Keratinocyte (primary cell): Measurements from ENCODE around the gene TRIP4. TPM values are rescaled to one million over a fixed set of nuclear protein-coding genes. Genes with fewer than 3 reads are reported as not detected.

ENCODE experiments used
- DNase-seq: peaks from one replicate; pipeline ENCODE4 v3.0.0-alpha.2; 2011; ENCODE audit warnings: low read depth, missing footprints, low spot score
- FAIRE-seq: peaks from 2 replicates; lab custom pipeline; 2011; peaks lifted over from hg19 to GRCh38; lab: Jason Lieb, UNC
- H2AFZ ChIP-seq: 2 replicates; pipeline ENCODE4 v1.6.0; 2012; ENCODE audit warnings: low read length, control low read depth, inconsistent platforms; ENCODE audit not compliant: control insufficient read depth
- H3K27ac ChIP-seq: 2 replicates; pipeline ENCODE4 v1.5.1; 2011; ENCODE audit warnings: low read length; ENCODE audit not compliant: control insufficient read depth, insufficient read depth
- H3K27me3 ChIP-seq: 3 replicates; pipeline ENCODE4 v1.6.0; 2011; ENCODE audit warnings: low read length; ENCODE audit not compliant: control insufficient read depth, insufficient read depth; ENCODE audit errors: extremely low read depth
- H3K36me3 ChIP-seq, 2 experiments: 2 replicates in 1 of 2; 3 replicates in 1 of 2; pipeline ENCODE4 v1.5.1; 2011; ENCODE audit warnings: low read length in 2 of 2, mild to moderate bottlenecking in 1 of 2; ENCODE audit not compliant: control insufficient read depth in 2 of 2, insufficient read depth in 2 of 2; ENCODE audit errors: extremely low read depth in 1 of 2
- H3K4me1 ChIP-seq: 3 replicates; pipeline ENCODE4 v1.5.1; 2011; ENCODE audit warnings: low read length; ENCODE audit not compliant: control insufficient read depth, insufficient read depth; ENCODE audit errors: extremely low read depth
- H3K4me2 ChIP-seq: 3 replicates; pipeline ENCODE4 v1.6.0; 2011; ENCODE audit warnings: low read depth, low read length; ENCODE audit not compliant: control insufficient read depth, insufficient read depth; ENCODE audit errors: extremely low read depth
- H3K4me3 ChIP-seq, 3 experiments: fragments of 200-600 bp in 1 of 3; sonication (generic) in 1 of 3; 2 replicates in 2 of 3; 3 replicates in 1 of 3; pipeline ENCODE4 v1.5.1; 2011 to 2016; ENCODE audit warnings: low read length in 3 of 3, mild to moderate bottlenecking in 3 of 3, control low read depth in 2 of 3, inconsistent platforms in 1 of 3, low read depth in 1 of 3, mixed read lengths in 1 of 3, mixed run types in 1 of 3, moderate library complexity in 1 of 3; ENCODE audit not compliant: control insufficient read depth in 2 of 3, insufficient read depth in 2 of 3; ENCODE audit errors: extremely low read depth in 1 of 3
- H3K79me2 ChIP-seq: 2 replicates; pipeline ENCODE4 v1.6.0; 2012; ENCODE audit warnings: low read length; ENCODE audit not compliant: control insufficient read depth, insufficient read depth
- H3K9ac ChIP-seq: 3 replicates; pipeline ENCODE4 v1.6.0; 2011; ENCODE audit warnings: low read length; ENCODE audit not compliant: control insufficient read depth, insufficient read depth; ENCODE audit errors: extremely low read depth
- H3K9me1 ChIP-seq: 3 replicates; pipeline ENCODE4 v1.6.0; 2011; ENCODE audit warnings: low read length; ENCODE audit not compliant: control insufficient read depth, insufficient read depth; ENCODE audit errors: extremely low read depth
- H3K9me3 ChIP-seq: 2 replicates; pipeline ENCODE4 v1.5.1; 2012; ENCODE audit warnings: low read depth, low read length; ENCODE audit not compliant: control insufficient read depth
- H4K20me1 ChIP-seq: 3 replicates; pipeline ENCODE4 v1.6.0; 2011; ENCODE audit warnings: low read length; ENCODE audit not compliant: control insufficient read depth, insufficient read depth; ENCODE audit errors: extremely low read depth
- EZH2 ChIP-seq: IDR thresholded peaks from one replicate; pipeline ENCODE4 v1.6.1; 2012; ENCODE audit warnings: inconsistent platforms, mild to moderate bottlenecking, low read length, moderate library complexity
- dilution Hi-C: fragments of 300-500 bp; cut with MboI; formaldehyde crosslinking; loops from one replicate; pipeline ENCODE4 v1.7.0; 2020; ENCODE audit warnings: low sequenced_read_pairs; ENCODE audit not compliant: extremely low pct_ligation_motif_present
- polyA plus RNA-seq, 5 experiments: library from polyadenylated mRNA; depleted of rRNA in 3 of 5; stranded (reverse) in 3 of 5; stranded (forward) in 1 of 5; unstranded in 1 of 5; fragments of >200 nt; gene quantifications; 1 replicate in 1 of 5; 2 replicates in 3 of 5; 3 replicates in 1 of 5; pipeline versions ENCODE4 v1.2.1 to v1.2.3, GENCODE V29; 2011 to 2012; ENCODE audit warnings: missing spikeins in 2 of 5, low read depth in 1 of 5, low replicate concordance in 1 of 5
- TF ChIP-seq, protein P1 (sequence below), 3 experiments: IDR thresholded peaks in 1 of 3; conservative IDR thresholded peaks in 1 of 3; optimal IDR thresholded peaks in 1 of 3; 2 replicates in 2 of 3; 3 replicates in 1 of 3; pipeline versions ENCODE3 to v1.5.1; 2011; ENCODE audit warnings: low read length in 3 of 3, mild to moderate bottlenecking in 3 of 3, moderate library complexity in 2 of 3, control low read depth in 1 of 3, inconsistent platforms in 1 of 3; ENCODE audit not compliant: insufficient read depth in 2 of 3; ENCODE audit errors: extremely low read depth in 1 of 3

TRIP4 gene
- polyA plus RNA-seq, 1 donor (not counting 4 experiments of a cell fraction or from before 2014, with no cell fraction given): 31.5 TPM

DNA sequence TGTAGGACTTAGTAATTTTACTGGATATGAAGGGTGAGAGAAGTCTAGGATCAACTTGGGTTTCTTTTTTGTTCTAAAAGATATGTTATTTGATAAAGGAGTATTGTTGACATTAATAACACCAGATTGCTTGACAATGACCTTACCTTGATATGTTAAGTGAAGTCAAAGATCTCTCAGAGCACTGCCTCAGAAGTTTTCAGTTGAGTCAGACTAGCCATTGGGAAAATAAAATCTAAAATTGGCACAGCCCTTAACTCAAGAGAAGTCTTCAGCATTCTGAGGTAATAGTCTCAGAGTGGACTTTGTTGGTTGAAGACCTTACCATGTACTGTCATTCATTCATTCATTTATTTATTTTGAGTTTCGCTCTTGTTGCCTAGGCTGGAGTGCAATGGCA lies 50.3 kb downstream of the TRIP4 start:
- H3K9ac ChIP-seq: no peak overlapping the region

DNA sequence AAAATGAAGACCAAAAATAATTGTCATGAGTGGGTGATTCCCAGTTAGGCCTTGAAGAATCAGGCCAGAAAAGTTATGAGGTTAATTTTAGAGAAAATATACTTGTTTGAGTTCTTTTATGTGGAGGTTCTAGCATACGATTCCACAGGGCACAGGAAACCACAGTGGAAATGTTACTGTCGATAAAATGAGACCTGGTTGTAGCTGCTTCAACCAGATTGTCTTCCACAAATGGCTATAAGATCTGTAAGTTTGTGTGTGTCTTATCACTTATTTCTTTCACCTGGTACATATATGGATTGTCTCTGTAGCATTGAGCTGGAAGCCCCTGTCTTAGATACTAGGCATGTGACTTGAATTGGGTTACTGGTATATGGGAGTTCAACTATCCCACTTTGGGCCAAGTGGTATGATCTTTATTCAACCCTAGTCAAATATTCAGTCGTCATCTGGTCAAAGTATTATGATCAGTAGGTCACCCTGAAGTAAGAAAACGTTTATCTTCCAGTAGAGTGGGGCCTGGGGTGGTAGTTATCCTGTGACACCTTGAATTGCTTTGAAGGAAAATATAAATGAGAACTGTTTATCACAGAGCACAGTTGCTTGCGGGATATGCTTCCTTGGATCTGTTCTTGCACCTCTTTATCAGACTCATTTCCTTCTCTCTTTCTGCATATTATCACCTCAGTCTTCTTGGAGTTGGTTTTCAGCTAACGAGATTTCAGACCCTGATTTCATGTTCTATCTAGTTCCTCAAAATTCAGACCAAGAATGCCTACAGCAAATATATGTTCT lies 51.2 kb downstream of the TRIP4 start:
- DNase-seq: no peak
- H3K79me2 ChIP-seq: no peaks in the 10 kb centered on the region
- H3K9me1 ChIP-seq: no peaks in the 10 kb centered on the region
- no peak overlapping the region for H3K4me2 ChIP-seq
- FAIRE-seq: no peak
- no peaks in the 10 kb centered on the region for H3K9me3 ChIP-seq
- H3K27me3 ChIP-seq: no peaks in the 10 kb centered on the region
- peaks cover 15% of the 10 kb centered on the region for H3K4me1 ChIP-seq
- no peak overlapping the region for H3K9ac ChIP-seq
- no peak overlapping the region for H3K27ac ChIP-seq
- no peak overlapping the region for H2AFZ ChIP-seq
- no peak overlapping the region for H3K4me3 ChIP-seq
- TF ChIP-seq, protein P1, sequence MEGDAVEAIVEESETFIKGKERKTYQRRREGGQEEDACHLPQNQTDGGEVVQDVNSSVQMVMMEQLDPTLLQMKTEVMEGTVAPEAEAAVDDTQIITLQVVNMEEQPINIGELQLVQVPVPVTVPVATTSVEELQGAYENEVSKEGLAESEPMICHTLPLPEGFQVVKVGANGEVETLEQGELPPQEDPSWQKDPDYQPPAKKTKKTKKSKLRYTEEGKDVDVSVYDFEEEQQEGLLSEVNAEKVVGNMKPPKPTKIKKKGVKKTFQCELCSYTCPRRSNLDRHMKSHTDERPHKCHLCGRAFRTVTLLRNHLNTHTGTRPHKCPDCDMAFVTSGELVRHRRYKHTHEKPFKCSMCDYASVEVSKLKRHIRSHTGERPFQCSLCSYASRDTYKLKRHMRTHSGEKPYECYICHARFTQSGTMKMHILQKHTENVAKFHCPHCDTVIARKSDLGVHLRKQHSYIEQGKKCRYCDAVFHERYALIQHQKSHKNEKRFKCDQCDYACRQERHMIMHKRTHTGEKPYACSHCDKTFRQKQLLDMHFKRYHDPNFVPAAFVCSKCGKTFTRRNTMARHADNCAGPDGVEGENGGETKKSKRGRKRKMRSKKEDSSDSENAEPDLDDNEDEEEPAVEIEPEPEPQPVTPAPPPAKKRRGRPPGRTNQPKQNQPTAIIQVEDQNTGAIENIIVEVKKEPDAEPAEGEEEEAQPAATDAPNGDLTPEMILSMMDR (optimal IDR thresholded peaks at IDR 0.05 in 1 of 3, IDR thresholded peaks at IDR 0.05 in 1 of 3, conservative IDR thresholded peaks at IDR 0.05 in 1 of 3; ENCODE audit: extremely low read depth in 1 of 3, insufficient read depth in 2 of 3, low read length in 3 of 3): no peak
- no peak for TF ChIP-seq EZH2
- H3K36me3 ChIP-seq: peaks cover 0 to 2% of the 10 kb centered on the region in 2 experiments
- dilution Hi-C loops: no loop called here
- H4K20me1 ChIP-seq: no peaks in the 10 kb centered on the region

More for the DNA sequence above, 50.3 kb downstream of the TRIP4 start:
- no peak overlapping the region for H3K27ac ChIP-seq
- H3K27me3 ChIP-seq: no peaks in the 10 kb centered on the region
- TF ChIP-seq, protein P1 (optimal IDR thresholded peaks at IDR 0.05 in 1 of 3, IDR thresholded peaks at IDR 0.05 in 1 of 3, conservative IDR thresholded peaks at IDR 0.05 in 1 of 3; ENCODE audit: extremely low read depth in 1 of 3, insufficient read depth in 2 of 3, low read length in 3 of 3): no peak
- TF ChIP-seq EZH2: no peak
- H3K4me3 ChIP-seq: no peak overlapping the region
- no peaks in the 10 kb centered on the region for H3K9me1 ChIP-seq
- peaks cover 6% of the 10 kb centered on the region for H3K4me1 ChIP-seq
- no peaks in the 10 kb centered on the region for H4K20me1 ChIP-seq
- dilution Hi-C loops: no loop called here
- H3K79me2 ChIP-seq: no peaks in the 10 kb centered on the region
- FAIRE-seq (no peak), DNase-seq (no peak)
- no peak overlapping the region for H2AFZ ChIP-seq
- no peaks in the 10 kb centered on the region for H3K9me3 ChIP-seq
- no peak overlapping the region for H3K4me2 ChIP-seq
- H3K36me3 ChIP-seq: peaks cover 0 to 4% of the 10 kb centered on the region in 2 experiments
